Calu3 (cell line): Measurements from ENCODE around the gene MFNG. TPM values are rescaled to one million over a fixed set of nuclear protein-coding genes. Genes with fewer than 3 reads are reported as not detected.

ENCODE experiments used
- BruUV-seq: library from RNA; stranded (reverse); fragments of 400-500 nt; replicated peaks from 2 replicates; lab custom pipeline; 2021; lab: Mats Ljungman, UMichigan
- CTCF ChIA-PET: fragments of 300-600 bp; sonication (Branson Sonifier 250); formaldehyde crosslinking; loops from one replicate; lab custom pipeline; 2022; ENCODE audit warnings: antibody characterized with exemption; lab: Charles Lee
- DNase-seq: peaks from one replicate; pipeline ENCODE4 v3.0.0; 2022
- H3K27ac Mint-ChIP-seq: one replicate; pipeline ENCODE4 v1.8.0; 2022; ENCODE audit warnings: mixed read lengths; ENCODE audit not compliant: unreplicated experiment
- H3K27me3 Mint-ChIP-seq: one replicate; pipeline ENCODE4 v1.8.0; 2022; ENCODE audit warnings: mixed read lengths; ENCODE audit not compliant: unreplicated experiment
- H3K36me3 Mint-ChIP-seq: one replicate; pipeline ENCODE4 v1.8.0; 2022; ENCODE audit warnings: mild to moderate bottlenecking, moderate library complexity, mixed read lengths; ENCODE audit not compliant: insufficient read depth, unreplicated experiment
- H3K4me1 Mint-ChIP-seq: one replicate; pipeline ENCODE4 v1.8.0; 2022; ENCODE audit warnings: mild to moderate bottlenecking, low read depth, mixed read lengths; ENCODE audit not compliant: unreplicated experiment
- H3K4me3 Mint-ChIP-seq: one replicate; pipeline ENCODE4 v1.8.0; 2022; ENCODE audit warnings: mild to moderate bottlenecking, low read depth, moderate library complexity, mixed read lengths; ENCODE audit not compliant: unreplicated experiment
- H3K9me3 Mint-ChIP-seq: one replicate; pipeline ENCODE4 v1.8.0; 2022; ENCODE audit warnings: low read depth, mixed read lengths; ENCODE audit not compliant: unreplicated experiment
- intact Hi-C: fragments of 100-400 bp; cut with micrococcal nuclease; formaldehyde crosslinking; loops from one replicate; pipeline ENCODE4 v1.10.0; 2022; ENCODE audit not compliant: unreplicated experiment
- total RNA-seq: library from RNA; stranded (reverse); gene quantifications from 2 replicates; pipeline ENCODE4 v1.2.3, GENCODE V29; 2022
- TF ChIP-seq, protein P1 (sequence below): fragments of 200-600 bp; IDR thresholded peaks from one replicate; pipeline ENCODE4 v1.8.0; 2022; ENCODE audit warnings: antibody characterized with exemption; ENCODE audit not compliant: unreplicated experiment

Gene MFNG
- total RNA-seq, 1 experiment from 2014 or later, result 22.1 TPM

DNA sequence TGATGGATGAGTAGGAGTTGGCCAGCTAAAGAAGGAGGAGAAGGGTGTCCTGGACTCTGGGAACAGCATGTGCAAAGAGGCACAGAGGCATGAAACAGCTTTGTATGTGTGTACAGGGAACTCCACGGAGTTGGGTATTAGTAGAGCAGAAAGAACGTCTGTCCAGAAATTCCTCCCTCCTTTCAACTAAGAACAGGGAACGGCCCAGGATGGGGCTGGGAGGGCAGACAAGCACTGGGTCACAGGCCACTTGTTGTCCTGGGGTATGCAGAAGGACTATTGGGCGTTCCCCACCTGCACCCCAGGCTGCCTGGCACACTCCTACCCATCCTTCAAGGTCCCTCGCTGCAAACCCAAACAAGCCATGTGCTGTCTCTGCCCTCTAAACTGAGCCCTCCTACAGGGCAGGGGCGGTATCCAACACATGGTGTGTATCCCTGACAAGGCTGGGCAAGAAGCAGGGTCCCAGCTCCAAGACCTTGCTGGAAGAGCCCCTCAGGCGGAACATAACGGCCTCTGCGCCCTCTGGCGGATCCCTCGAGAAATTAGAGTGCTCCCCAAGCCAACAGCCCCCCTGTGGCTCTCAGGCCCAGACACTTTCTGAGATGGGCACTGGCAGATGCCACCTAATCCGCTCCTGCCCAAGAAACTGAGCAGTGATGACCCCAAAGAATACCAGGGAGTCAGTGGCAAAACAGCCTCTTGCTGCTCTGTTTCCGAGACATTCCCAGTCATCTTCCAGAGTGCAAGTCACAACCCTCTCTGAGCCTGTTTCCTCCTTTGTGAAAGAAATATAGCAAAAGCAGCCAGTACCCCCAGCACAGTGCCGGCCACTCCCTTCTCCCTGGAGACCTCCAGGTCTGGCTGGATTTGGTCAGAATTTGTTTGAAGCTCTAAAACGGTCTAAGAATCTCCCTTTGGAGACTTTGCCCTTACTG is 57.3 kb downstream of the MFNG start:
- Mint-ChIP-seq H3K4me1 (peaks cover 35% of the 10 kb centered on the region), H3K9me3 (no peaks in the 10 kb centered on the region)
- no TSS peak for BruUV-seq

DNA sequence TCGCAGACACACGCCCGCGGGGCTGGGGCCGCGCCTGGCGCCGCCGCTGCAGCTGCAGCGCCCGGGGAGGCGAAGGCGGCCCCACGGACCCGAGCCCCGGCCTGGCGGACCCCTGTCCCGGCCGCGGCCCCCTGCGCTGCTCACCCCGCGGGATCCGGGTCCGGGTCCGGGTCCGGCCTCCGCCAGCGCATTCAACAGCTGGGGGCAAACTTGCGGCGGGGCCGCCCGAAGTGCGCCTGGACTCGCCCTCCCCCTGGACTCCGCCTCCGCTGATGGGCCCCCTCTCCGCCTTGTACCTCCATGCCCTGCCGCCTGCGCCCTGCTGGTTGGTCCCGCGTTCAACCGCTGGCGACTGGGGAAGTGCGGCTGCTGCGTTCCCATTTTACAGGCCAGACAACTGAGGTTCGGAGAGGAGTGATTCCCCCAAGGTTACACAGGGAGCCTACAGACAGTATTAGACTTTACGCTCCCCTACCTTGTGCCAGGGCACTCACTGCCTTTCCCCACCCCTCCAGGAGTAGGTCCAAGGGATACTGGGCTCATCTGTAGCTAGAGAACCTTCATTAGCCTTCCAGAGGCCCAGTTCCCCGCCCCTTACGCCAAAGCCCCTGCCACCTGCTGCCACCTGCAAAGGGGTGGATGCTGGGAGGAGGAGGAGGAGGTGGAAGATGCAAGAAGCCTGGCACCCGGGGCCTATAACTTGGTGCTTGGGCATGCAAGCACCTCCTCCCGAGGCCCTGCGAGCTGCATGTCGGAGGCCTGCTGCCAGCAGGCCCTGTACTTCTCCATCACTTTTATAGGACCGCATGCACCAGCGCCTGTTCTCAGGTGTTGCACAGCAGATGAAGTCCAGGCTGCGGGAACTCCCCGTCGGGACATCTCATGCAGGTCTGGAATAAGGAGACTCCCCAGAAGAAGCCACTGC is 58.2 kb downstream of the MFNG start:
- intact Hi-C loops, result loop anchor here (2.0 kb wide), 1 partner anchor 111 kb away; no protein-coding TSS in a partner anchor
- BruUV-seq, result no TSS peak
- peak overlapping the region; percentile 87 for H3K4me3 Mint-ChIP-seq
- peaks cover 35% of the 10 kb centered on the region for H3K4me1 Mint-ChIP-seq
- CTCF ChIA-PET, result interaction anchor here (1.0 to 2.4 kb wide), 6 partner anchors 8 to 174 kb away, joined by 3 to 9 read pairs (median 4); no protein-coding TSS in a partner anchor
- TF ChIP-seq, protein P1, sequence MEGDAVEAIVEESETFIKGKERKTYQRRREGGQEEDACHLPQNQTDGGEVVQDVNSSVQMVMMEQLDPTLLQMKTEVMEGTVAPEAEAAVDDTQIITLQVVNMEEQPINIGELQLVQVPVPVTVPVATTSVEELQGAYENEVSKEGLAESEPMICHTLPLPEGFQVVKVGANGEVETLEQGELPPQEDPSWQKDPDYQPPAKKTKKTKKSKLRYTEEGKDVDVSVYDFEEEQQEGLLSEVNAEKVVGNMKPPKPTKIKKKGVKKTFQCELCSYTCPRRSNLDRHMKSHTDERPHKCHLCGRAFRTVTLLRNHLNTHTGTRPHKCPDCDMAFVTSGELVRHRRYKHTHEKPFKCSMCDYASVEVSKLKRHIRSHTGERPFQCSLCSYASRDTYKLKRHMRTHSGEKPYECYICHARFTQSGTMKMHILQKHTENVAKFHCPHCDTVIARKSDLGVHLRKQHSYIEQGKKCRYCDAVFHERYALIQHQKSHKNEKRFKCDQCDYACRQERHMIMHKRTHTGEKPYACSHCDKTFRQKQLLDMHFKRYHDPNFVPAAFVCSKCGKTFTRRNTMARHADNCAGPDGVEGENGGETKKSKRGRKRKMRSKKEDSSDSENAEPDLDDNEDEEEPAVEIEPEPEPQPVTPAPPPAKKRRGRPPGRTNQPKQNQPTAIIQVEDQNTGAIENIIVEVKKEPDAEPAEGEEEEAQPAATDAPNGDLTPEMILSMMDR, result no peak
- H3K36me3 Mint-ChIP-seq, result peaks cover 35% of the 10 kb centered on the region
- no peaks in the 10 kb centered on the region for H3K9me3 Mint-ChIP-seq
- peaks cover 52% of the 10 kb centered on the region for H3K27me3 Mint-ChIP-seq
- no peak overlapping the region for H3K27ac Mint-ChIP-seq
- DNase-seq, result no peak

More for the DNA sequence above, 57.3 kb downstream of the MFNG start:
- intact Hi-C loops, result loop anchor here (1.0 to 2.0 kb wide), 2 partner anchors 28 to 112 kb away; no protein-coding TSS in a partner anchor
- TF ChIP-seq, protein P1, result peak; percentile 92
- peak; percentile 65 for DNase-seq
- CTCF ChIA-PET, result interaction anchor here (1.0 to 2.4 kb wide), 6 partner anchors 9 to 175 kb away, joined by 3 to 9 read pairs (median 4); no protein-coding TSS in a partner anchor
- no peak overlapping the region for H3K27ac Mint-ChIP-seq
- peaks cover 35% of the 10 kb centered on the region for H3K36me3 Mint-ChIP-seq
- no peak overlapping the region for H3K4me3 Mint-ChIP-seq
- peaks cover 51% of the 10 kb centered on the region for H3K27me3 Mint-ChIP-seq

DNA sequence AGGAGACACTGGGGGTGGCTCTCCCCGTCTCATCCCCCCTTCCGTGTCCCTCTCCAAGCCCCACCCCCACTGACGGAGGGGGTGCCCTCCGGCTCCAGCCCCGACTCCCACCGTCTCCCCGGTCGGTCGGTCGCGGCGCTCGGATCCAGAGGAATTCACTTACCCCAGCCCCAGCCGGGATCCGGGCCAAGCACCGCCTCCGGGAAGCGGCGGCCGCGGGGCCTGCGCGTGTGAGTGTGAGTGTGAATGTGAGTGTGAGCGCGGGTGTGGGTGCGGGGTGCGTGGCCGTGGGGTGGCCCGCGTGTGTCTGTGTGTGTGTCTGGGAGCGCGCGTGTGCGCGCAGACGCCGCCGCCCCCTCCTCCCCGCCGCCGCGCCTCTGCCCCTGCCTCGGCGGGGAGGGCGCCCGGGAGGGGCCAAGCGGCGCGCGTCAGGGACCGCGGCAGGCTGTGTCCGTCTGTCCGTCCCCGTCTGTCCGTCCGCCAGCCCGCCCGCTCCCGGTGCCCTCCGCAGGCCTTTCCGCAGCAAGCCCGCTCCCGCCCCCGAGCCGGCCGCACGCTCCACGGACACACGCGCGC is 59.0 kb downstream of the MFNG start, which contains the start of gene ELFN2:
Gene ELFN2 (minus strand): TSS at position 345 of the 576 bp plus-strand sequence. CDS start 51,945 bp downstream, outside the sequence.
- peaks cover 28% of the 10 kb centered on the region for H3K4me1 Mint-ChIP-seq
- H3K4me3 Mint-ChIP-seq, result peak within 1 kb of the TSS; percentile 87
- H3K36me3 Mint-ChIP-seq, result peaks cover 31% of the 10 kb centered on the region
- TF ChIP-seq, protein P1, result no peak
- BruUV-seq, result no TSS peak
- no peak within 1 kb of the TSS for H3K27ac Mint-ChIP-seq
- peak; percentile 47 for DNase-seq
- intact Hi-C loops, result no loop called here
- CTCF ChIA-PET, result no interaction called here
- H3K27me3 Mint-ChIP-seq, result peaks cover 52% of the 10 kb centered on the region
- no peaks in the 10 kb centered on the region for H3K9me3 Mint-ChIP-seq
